Measurements from ENCODE around the gene RIPOR2. TPM values are rescaled to one million over a fixed set of nuclear protein-coding genes. Genes with fewer than 3 reads are reported as not detected.

RIPOR2 gene
- total and polyA plus RNA-seq, 2 experiments from 2014 or later = 9.5 to 22.5 TPM

GRCh38 chr6:24960991-24961475, 25.3 kb upstream of the RIPOR2 start (continued):
- no peak for TF ChIP-seq ZNF462 (CRISPR knock-in tag; IDR thresholded peaks at IDR 0.05)
- TF ChIP-seq ZNF114 (CRISPR knock-in tag; IDR thresholded peaks at IDR 0.05) = no peak
- TF ChIP-seq JUNB (IDR thresholded peaks at IDR 0.05; ENCODE audit: unreplicated experiment) = no peak
- TF ChIP-seq POLR2AphosphoS5 (IDR thresholded peaks at IDR 0.05; ENCODE audit: low read depth) = no peak

- no peaks in the 10 kb centered on the region for H4K20me1 ChIP-seq (replicated peaks; ENCODE audit: insufficient read depth)
- 0 out of 2 replicates have a peak overlapping the region, but pooled peaks have one; percentile 25 for H2AFZ ChIP-seq
- no peaks in the 10 kb centered on the region for H3K27me3 Mint-ChIP-seq (ENCODE audit: insufficient read depth, low read depth, poor library complexity)
- H3K27me3 ChIP-seq (ENCODE audit: insufficient read depth) = no peaks in the 10 kb centered on the region
- H3K4me2 ChIP-seq = no peak overlapping the region
- H3K4me3 Mint-ChIP-seq = no peak overlapping the region
- H3K4me1 Mint-ChIP-seq = peaks cover 9% of the 10 kb centered on the region; the same call in 1 of the 3 replicates
- H3K79me2 ChIP-seq (replicated peaks; ENCODE audit: insufficient read depth) = no peaks in the 10 kb centered on the region
- no peaks in the 10 kb centered on the region; the same call in 2 of the 3 replicates for H3K9me3 Mint-ChIP-seq
- H3K4me1 ChIP-seq (ENCODE audit: insufficient read depth) = no peaks in the 10 kb centered on the region
- no peak overlapping the region for H3K27ac Mint-ChIP-seq
- H3F3A ChIP-seq (replicated peaks; ENCODE audit: low read depth) = no peaks in the 10 kb centered on the region
- H3K4me3 ChIP-seq = no peak overlapping the region
- DNase-seq (ENCODE audit: low spot score) (no peak), ATAC-seq (no peak)
- H3K36me3 ChIP-seq (ENCODE audit: insufficient read depth) = no peaks in the 10 kb centered on the region
- H3K36me3 Mint-ChIP-seq (ENCODE audit: low read depth) = no peaks in the 10 kb centered on the region
- H3K27ac ChIP-seq (ENCODE audit: low read depth) = no peak overlapping the region
- peaks cover 18% of the 10 kb centered on the region; the same call in 1 of the 2 replicates for H3K9me2 ChIP-seq (ENCODE audit: insufficient read depth)
- TF ChIP-seq EZH2 (IDR thresholded peaks at IDR 0.05; ENCODE audit: low read depth, unreplicated experiment) = no peak
- no peak for TF ChIP-seq JUNB (IDR thresholded peaks at IDR 0.05; ENCODE audit: unreplicated experiment)
- no peak for TF ChIP-seq ETS1 (IDR thresholded peaks at IDR 0.05)
- no peak for TF ChIP-seq REST (IDR thresholded peaks at IDR 0.05; ENCODE audit: unreplicated experiment)
- TF ChIP-seq ZNF114 (CRISPR knock-in tag; IDR thresholded peaks at IDR 0.05) = no peak
- no peak for TF ChIP-seq CREB1 (CRISPR knock-in tag; IDR thresholded peaks at IDR 0.05; ENCODE audit: low read depth)
Observed at GRCh38 chr6:24959319-24959718, 23.6 kb upstream of the RIPOR2 start.

Data from GM23338 (cell line).